HG02885 (cell line): ENCODE results near the gene NUP93.
"Not testable (repeated sequence)": the region's sequence is repeated elsewhere in the genome, so short reads cannot be mapped to it uniquely, and the experiment has no call there.

Experiments used
- ATAC-seq: cut with Tn5 transposase; IDR thresholded peaks from one replicate; pipeline ENCODE4 v1.9.1; 2021; ENCODE audit warnings: mild to moderate bottlenecking; ENCODE audit not compliant: unreplicated experiment, poor library complexity

The NUP93 gene

GRCh38 chr16:56773532-56773931 is 43.6 kb downstream of the NUP93 start:
- ATAC-seq: no peak

GRCh38 chr16:56774016-56774680 is 44.2 kb downstream of the NUP93 start:
- no peak for ATAC-seq

DNA sequence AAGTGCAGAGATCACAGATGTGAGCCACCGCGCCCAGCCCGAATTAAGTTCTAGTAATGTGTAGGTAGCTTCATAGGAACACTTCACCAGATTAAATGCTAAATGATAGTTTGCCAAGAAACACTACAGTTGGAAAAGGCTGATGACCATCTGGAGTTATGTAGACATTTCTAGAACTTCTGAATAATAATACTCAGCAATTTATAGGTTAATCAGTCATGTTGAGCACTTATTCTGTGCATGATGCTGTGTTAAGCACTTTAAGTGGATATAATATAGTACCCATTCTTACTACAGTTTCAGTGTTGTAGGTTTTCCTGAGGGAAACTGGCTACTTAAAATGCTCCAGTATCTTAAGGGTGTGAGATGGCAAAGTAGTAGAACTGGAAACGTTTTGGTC is 45.2 kb downstream of the NUP93 start:
- ATAC-seq: no peak

- no peak for ATAC-seq
Observed at GRCh38 chr16:56776562-56776961, 46.6 kb downstream of the NUP93 start.

- no peak for ATAC-seq
Observed at GRCh38 chr16:56777001-56777400, 47.1 kb downstream of the NUP93 start.

DNA sequence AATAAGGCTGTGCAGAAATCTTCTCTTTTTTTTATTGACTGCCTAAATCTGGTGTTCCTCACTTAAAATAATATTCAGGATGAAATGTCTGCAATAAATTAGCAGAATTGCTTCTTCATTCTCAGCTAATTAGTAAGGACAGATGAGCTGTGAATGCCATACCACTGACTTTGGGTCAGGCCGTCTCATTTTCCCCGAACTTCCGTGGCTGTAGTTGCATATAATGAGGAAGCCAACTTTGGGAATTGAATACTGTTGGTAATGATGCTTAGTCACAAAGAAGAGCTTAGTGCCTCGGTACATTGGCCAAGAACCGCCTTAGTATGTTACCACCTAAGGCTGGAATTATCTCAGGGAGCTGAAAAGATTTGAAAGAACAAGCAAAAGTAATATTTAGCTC is 47.6 kb downstream of the NUP93 start:
- ATAC-seq: no peak

DNA sequence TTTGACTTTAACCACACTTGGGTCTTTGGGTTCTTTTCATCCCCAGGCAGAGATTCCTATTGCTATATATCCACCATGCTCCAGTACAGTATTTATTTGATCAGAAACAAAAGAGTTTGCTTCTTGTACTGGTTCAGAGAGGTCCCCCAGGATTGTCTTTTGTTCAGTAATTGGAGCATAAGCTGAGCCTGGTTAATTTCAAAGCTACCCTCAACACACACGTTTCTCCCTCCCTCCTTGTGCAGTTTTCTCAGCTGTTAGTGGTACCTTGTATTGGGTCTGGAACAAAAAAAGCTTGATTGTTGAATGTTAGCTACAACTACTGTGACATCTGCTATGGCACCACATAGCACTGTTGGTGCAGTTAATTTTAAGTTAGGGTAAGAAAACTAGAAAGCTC is 50.0 kb downstream of the NUP93 start:
- no peak for ATAC-seq

GRCh38 chr16:56780646-56781045 is 50.7 kb downstream of the NUP93 start:
- no peak for ATAC-seq

GRCh38 chr16:56781528-56781961 is 51.6 kb downstream of the NUP93 start:
- ATAC-seq: no peak

DNA sequence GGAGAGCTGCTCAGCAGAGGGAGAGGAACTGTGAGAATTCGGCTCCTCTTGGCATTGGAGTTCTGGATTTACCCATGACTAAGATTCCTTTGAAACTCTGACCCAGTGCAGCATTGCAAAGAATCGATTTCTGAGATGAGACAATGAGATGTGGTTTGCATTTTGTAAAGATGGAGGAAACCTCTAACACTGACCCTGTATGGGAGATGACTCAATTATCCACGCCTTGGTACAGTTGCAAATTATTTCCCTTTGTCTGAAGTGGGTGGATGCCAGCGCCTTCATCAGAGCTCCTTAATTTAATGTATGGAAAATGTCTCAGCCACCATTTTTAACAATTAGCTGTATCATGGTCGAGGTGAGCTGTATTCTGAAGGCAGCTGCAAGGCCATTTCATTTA is 53.4 kb downstream of the NUP93 start:
- no peak for ATAC-seq

GRCh38 chr16:56785317-56785716 is 55.4 kb downstream of the NUP93 start:
- ATAC-seq: no peak

DNA sequence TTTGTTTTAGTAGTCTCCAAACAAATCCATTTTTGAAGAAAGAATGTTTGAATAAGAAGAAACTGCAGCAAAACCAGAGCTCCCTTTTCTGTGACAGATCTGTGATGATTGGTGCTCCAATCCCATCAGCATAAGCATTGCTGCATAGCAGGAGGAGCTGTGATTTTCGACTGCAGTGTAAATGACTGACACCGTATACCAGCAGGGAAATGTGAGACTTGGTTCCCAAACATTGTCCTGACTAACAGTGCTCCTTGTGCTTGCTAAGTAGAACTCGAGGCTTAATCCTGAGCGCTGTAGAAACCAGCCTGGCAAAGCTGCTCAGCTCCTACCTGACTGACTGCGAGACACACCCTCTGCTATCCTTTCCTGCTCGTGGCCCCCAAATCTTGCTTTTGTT is 57.2 kb downstream of the NUP93 start:
- no peak for ATAC-seq

GRCh38 chr16:56788435-56788834 is 58.5 kb downstream of the NUP93 start:
- no peak for ATAC-seq

- ATAC-seq: no peak
Observed at GRCh38 chr16:56789360-56789759, 59.4 kb downstream of the NUP93 start.

- ATAC-seq: no peak
Observed at GRCh38 chr16:56792967-56793366, 63.0 kb downstream of the NUP93 start.

GRCh38 chr16:56793492-56793891 is 63.6 kb downstream of the NUP93 start:
- no peak for ATAC-seq

GRCh38 chr16:56795011-56795410 is 65.1 kb downstream of the NUP93 start:
- no peak for ATAC-seq

GRCh38 chr16:56797038-56797437 is 67.1 kb downstream of the NUP93 start:
- not testable (repeated sequence) for ATAC-seq

- no peak for ATAC-seq
Observed at GRCh38 chr16:56797861-56798260, 67.9 kb downstream of the NUP93 start.

DNA sequence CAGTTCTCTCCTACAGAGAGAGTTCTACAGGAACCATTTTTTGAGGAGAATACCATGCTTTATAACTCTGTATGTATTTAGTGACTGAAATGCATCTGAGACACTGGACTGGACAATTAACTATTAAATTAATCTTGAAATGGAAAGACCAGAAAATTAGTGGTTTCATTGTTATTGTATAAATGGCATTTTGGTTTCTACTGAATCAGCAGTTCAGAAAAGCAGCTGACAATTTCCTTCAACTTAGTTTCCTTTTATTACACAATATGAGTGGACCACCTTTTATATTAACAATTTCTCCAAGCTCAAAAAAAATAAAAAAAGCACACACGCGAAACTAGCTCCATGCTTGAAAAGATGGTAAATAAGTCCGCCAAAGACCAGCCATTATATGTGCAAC is 69.0 kb downstream of the NUP93 start:
- ATAC-seq: no peak

DNA sequence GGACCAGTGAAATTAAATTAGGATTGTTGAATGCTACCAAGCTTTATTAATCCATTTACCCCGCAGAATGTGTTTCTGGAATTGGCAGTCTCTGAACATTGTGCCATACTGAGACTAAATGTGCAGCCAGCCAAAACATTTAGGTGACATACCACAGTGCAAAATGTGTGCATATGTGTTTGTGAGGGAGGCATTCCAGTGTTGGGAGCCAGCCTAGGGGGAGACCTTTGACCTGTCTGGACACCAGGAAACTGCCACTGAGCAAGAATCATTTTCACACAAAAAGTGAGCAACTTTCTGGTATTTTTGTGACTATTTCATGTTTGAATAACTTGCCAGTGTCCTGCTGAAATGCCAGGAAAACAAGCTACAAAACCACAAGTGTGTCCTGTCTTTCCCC is 70.4 kb downstream of the NUP93 start:
- no peak for ATAC-seq

DNA sequence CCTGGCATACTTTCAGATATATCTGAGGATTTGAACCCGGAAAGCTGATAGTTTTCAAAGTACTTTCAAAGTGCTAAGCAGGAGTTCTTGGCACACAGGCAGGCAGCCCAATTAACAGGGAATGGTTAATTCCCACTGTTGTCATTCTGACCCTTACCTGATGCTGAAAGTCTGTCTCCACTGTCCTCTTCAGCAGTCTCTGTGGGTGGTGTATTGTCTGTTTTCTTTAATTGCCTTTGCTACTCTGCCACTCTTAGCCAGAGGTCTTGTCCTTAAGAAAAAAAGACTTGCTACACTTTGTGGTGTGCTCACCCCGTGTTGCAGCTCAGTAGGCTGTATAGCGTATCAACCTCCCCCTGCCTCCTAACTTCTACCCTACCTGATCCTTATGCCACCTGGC is 71.8 kb downstream of the NUP93 start:
- ATAC-seq: no peak
